ENCODE measurements around the gene ZSCAN21.

The ZSCAN21 gene

GRCh38 chr7:100015232-100016214, 34.1 kb upstream of the ZSCAN21 start, which contains the start of gene ZKSCAN1 (continued):
- peak; percentile 62; the same call in 1 of the 2 replicates for TF ChIP-seq GLIS2 (tag by site-specific recombination; IDR thresholded peaks at IDR 0.05)
- no peak for TF ChIP-seq ZNF624 (tag by site-specific recombination; IDR thresholded peaks at IDR 0.05)
- TF ChIP-seq ZNF837 (tag by site-specific recombination; IDR thresholded peaks at IDR 0.05) = no peak
- no peak for TF ChIP-seq ZNF701 (tag by site-specific recombination; IDR thresholded peaks at IDR 0.05)
- TF ChIP-seq WT1 (tag by site-specific recombination; IDR thresholded peaks at IDR 0.05) = no peak
- TF ChIP-seq ZNF513 (tag by site-specific recombination; IDR thresholded peaks at IDR 0.05) = no peak
- no peak for TF ChIP-seq ZNF645 (tag by site-specific recombination; IDR thresholded peaks at IDR 0.05)
- no peak for TF ChIP-seq INSM2 (tag by site-specific recombination; IDR thresholded peaks at IDR 0.05)
- no peak for TF ChIP-seq ZNF114 (tag by site-specific recombination; IDR thresholded peaks at IDR 0.05)
- TF ChIP-seq ZNF521 (tag by site-specific recombination; IDR thresholded peaks at IDR 0.05) = no peak
- no peak for TF ChIP-seq ZNF785 (tag by site-specific recombination; IDR thresholded peaks at IDR 0.05)
- no peak for TF ChIP-seq RBAK (tag by site-specific recombination; IDR thresholded peaks at IDR 0.05)
- TF ChIP-seq YY1 (tag by site-specific recombination; IDR thresholded peaks at IDR 0.05) = no peak
- no peak for TF ChIP-seq ZNF221 (tag by site-specific recombination; IDR thresholded peaks at IDR 0.05; ENCODE audit: borderline replicate concordance)
- TF ChIP-seq ZBTB20 (tag by site-specific recombination; IDR thresholded peaks at IDR 0.05) = no peak
- no peak for TF ChIP-seq SCRT2 (tag by site-specific recombination; IDR thresholded peaks at IDR 0.05)
- TF ChIP-seq ZNF623 (tag by site-specific recombination; IDR thresholded peaks at IDR 0.05) = no peak
- TF ChIP-seq ZNF157 (tag by site-specific recombination; IDR thresholded peaks at IDR 0.05) = no peak
- no peak for TF ChIP-seq OSR2 (tag by site-specific recombination; IDR thresholded peaks at IDR 0.05)
- no peak for TF ChIP-seq MEIS1 (CRISPR knock-in tag; IDR thresholded peaks at IDR 0.05; ENCODE audit: borderline replicate concordance)
- TF ChIP-seq ZNF776 (tag by site-specific recombination; IDR thresholded peaks at IDR 0.05; ENCODE audit: borderline replicate concordance) = no peak
- no peak; the same call in 1 of the 2 replicates for TF ChIP-seq ZNF394 (tag by site-specific recombination; IDR thresholded peaks at IDR 0.05; ENCODE audit: borderline replicate concordance)
- TF ChIP-seq ZNF664 (tag by site-specific recombination; IDR thresholded peaks at IDR 0.05) = no peak
- TF ChIP-seq KLF17 (tag by site-specific recombination; IDR thresholded peaks at IDR 0.05) = no peak; the same call in 1 of the 2 replicates
- no peak for TF ChIP-seq ZNF600 (tag by site-specific recombination; IDR thresholded peaks at IDR 0.05)
- TF ChIP-seq ZNF214 (tag by site-specific recombination; IDR thresholded peaks at IDR 0.05; ENCODE audit: borderline replicate concordance) = no peak
- TF ChIP-seq ZNF747 (tag by site-specific recombination; IDR thresholded peaks at IDR 0.05) = no peak
- TF ChIP-seq ZNF280D (tag by site-specific recombination; IDR thresholded peaks at IDR 0.05) = no peak
- TF ChIP-seq GLIS1 (tag by site-specific recombination; IDR thresholded peaks at IDR 0.05) = no peak
- no peak for TF ChIP-seq TCF7L2 (IDR thresholded peaks at IDR 0.05; ENCODE audit: borderline replicate concordance, low read depth, low read length)
